Activated naive CD4-positive, alpha-beta T cell treated with anti-CD3 and anti-CD28 coated beads for 36 hours (primary cell): ENCODE results near the gene LRRC14B. TPM values are rescaled to one million over a fixed set of nuclear protein-coding genes. Genes with fewer than 3 reads are reported as not detected.

ENCODE experiments used
- CTCF ChIA-PET: fragments of 350-600 bp; sonication (Branson Sonifier 250); formaldehyde crosslinking; loops from one replicate; lab custom pipeline; 2021; ENCODE audit warnings: antibody characterized with exemption; lab: Charles Lee
- DNase-seq: peaks from one replicate; pipeline ENCODE4 v3.0.0-alpha.2; 2020
- H3K27ac Mint-ChIP-seq: one replicate; pipeline ENCODE4 v1.8.0; 2021; ENCODE audit warnings: mild to moderate bottlenecking, mixed read lengths
- H3K27me3 Mint-ChIP-seq: one replicate; pipeline ENCODE4 v1.8.0; 2021; ENCODE audit warnings: low read depth, mixed read lengths
- H3K36me3 Mint-ChIP-seq: one replicate; pipeline ENCODE4 v1.8.0; 2021; ENCODE audit warnings: low read depth, mixed read lengths
- H3K4me1 Mint-ChIP-seq: one replicate; pipeline ENCODE4 v1.8.0; 2021; ENCODE audit warnings: low read depth, mixed read lengths
- H3K4me3 Mint-ChIP-seq: one replicate; pipeline ENCODE4 v1.8.0; 2021; ENCODE audit warnings: mild to moderate bottlenecking, moderate library complexity, mixed read lengths
- H3K9me3 Mint-ChIP-seq: one replicate; pipeline ENCODE4 v1.8.0; 2021; ENCODE audit warnings: mixed read lengths
- intact Hi-C: fragments of 100-400 bp; cut with micrococcal nuclease; formaldehyde crosslinking; loops from one replicate; pipeline ENCODE4 v1.15.1; 2023
- total RNA-seq, 2 experiments: library from RNA; stranded (reverse); gene quantifications; one replicate each; pipeline ENCODE4 v1.2.3, GENCODE V29; 2021

LRRC14B gene
- not detected for total RNA-seq

DNA sequence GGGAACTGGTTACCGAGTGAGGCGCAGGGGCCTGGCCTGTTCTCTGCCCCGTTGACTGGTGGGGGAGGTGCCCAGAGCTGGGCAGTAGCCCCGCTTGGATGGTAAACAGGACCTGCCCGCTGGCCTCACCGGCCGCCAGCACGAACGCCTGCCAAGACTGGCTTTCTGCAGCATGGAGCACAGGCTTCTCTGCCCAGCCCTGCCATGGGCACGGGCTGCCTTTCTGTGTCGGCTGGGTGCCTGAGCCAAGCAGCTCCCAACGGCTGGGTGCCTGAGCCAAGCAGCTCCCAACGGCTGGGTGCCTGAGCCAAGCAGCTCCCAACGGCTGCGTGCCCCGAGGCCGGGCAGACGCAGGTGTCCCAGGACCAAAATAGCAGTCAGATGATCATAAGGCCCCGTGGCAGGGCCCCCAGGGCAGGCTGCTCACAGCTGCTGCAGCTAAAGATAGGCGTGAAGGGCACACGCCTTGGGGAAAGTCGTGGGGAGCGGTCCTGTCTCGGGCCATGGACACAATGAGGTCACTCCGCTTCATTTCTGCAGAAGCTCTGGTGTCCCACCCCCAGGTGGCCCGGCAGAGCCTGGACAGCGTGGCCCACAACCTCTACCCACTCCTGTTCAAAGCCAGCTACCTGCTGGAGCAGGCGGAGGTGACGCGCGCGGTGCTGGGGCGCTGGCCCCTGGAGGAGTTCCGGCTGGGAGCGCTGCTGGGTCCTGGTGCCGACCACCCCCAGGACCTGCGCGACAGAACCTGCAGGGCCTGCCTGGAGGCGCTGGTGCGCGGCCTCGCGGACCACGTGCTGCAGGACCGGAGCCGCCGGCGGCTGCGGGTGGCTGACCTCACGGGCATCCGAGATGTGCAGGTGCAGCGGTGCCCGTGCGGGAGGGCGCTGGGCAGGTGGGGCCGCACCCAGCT lies at the start of gene LRRC14B:
TSS of gene LRRC14B (plus strand) at position 460 of the 913 bp plus-strand sequence. CDS start at position 504, 44 bp downstream.
- Mint-ChIP-seq H3K36me3 (no peaks in the 10 kb centered on the region), H3K27me3 (peaks cover 4% of the 10 kb centered on the region), H3K27ac (no peak within 1 kb of the TSS), H3K4me1 (peaks cover 11% of the 10 kb centered on the region), H3K9me3 (no peaks in the 10 kb centered on the region), H3K4me3 (no peak within 1 kb of the TSS)
- peak; percentile 26 for DNase-seq
- CTCF ChIA-PET, result interaction anchor here (0.6 to 0.9 kb wide), 2 partner anchors 19 to 58 kb away, joined by 3 to 4 read pairs; no protein-coding TSS in a partner anchor
- intact Hi-C loops, result no loop called here

DNA sequence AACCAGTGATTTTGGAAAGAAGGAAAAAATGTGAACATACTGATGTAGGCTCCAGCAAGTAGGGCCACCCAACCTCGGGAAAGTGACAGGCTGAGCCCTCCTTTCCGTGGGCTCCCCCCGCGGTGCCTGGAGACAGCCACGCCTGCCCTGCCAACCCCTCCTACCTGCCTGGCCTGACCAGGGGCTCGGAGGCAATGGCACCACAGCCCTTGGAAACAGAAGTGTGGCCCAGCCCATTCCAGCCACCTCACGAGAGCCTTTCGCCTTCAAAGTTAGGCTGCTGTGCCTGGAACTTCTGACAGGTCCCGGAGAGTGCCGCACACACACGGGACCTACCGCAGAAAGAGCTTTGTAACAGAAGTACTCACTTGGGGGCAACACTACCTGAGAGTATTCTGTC lies 49.5 kb upstream of the LRRC14B start:
- Mint-ChIP-seq H3K4me1 (no peaks in the 10 kb centered on the region), H3K9me3 (peaks cover 4% of the 10 kb centered on the region), H3K27me3 (peaks cover 14% of the 10 kb centered on the region), H3K27ac (no peak overlapping the region), H3K4me3 (no peak overlapping the region), H3K36me3 (no peaks in the 10 kb centered on the region)
- CTCF ChIA-PET, result no interaction called here
- no peak for DNase-seq
- intact Hi-C loops, result no loop called here

DNA sequence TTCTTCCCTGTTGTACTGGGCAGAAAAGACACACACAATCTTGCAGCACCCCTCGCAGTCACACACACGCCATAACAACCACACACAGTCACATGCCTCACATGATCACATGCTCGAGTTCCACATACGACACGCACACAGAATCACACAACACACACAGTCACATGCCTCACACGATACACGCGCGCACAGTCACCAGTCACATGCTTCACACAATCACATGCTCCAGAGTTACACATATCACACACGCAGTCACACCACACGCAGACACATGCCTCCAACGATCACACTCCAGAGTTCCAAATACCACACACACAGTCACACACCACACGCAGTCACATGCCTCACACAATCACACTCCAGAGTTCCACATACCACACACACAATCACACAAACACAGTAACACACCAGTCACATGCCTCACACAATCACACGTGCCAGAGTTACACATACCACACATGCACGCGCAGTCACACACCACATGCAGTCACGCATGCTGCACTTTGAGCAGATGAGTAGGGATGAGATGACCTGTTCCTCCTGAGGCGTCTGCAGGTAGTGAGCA lies 49.0 kb upstream of the LRRC14B start:
- Mint-ChIP-seq H3K27me3 (peaks cover 14% of the 10 kb centered on the region), H3K36me3 (no peaks in the 10 kb centered on the region), H3K4me3 (no peak overlapping the region), H3K27ac (no peak overlapping the region), H3K9me3 (peaks cover 9% of the 10 kb centered on the region), H3K4me1 (no peaks in the 10 kb centered on the region)
- DNase-seq, result no peak
- intact Hi-C loops, result no loop called here
- CTCF ChIA-PET, result no interaction called here

DNA sequence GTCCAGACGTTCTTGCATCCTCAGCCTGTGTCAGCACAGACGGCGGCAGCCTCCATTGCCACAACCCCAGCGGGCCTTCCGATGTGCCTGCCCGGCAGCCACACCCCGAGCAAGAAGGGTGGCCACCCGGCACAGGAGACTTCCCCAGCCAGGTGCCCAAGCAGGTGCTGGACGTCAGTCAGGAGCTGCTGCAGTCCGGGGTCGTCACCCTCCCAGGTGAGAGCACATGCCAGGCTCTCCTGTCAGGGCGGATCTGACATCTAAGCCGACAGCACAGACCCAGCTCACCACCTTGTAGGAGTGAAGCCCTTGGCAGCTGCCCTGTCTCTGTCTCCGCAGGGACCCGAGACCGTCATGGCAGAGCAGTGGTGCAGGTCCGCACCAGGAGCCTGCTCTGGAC lies 48.3 kb upstream of the LRRC14B start:
- Mint-ChIP-seq H3K4me1 (no peaks in the 10 kb centered on the region), H3K4me3 (no peak overlapping the region), H3K27me3 (peaks cover 14% of the 10 kb centered on the region), H3K9me3 (peaks cover 16% of the 10 kb centered on the region), H3K27ac (no peak overlapping the region), H3K36me3 (peaks cover 4% of the 10 kb centered on the region)
- intact Hi-C loops, result no loop called here
- CTCF ChIA-PET, result interaction anchor here (0.7 kb wide), 1 partner anchor 32 kb away, joined by 3 read pairs; no protein-coding TSS in a partner anchor
- DNase-seq, result no peak

GRCh38 chr5:144941-145340 lies 46.4 kb upstream of the LRRC14B start:
- Mint-ChIP-seq H3K27me3 (peaks cover 14% of the 10 kb centered on the region), H3K9me3 (peaks cover 23% of the 10 kb centered on the region), H3K27ac (no peak overlapping the region)

DNA sequence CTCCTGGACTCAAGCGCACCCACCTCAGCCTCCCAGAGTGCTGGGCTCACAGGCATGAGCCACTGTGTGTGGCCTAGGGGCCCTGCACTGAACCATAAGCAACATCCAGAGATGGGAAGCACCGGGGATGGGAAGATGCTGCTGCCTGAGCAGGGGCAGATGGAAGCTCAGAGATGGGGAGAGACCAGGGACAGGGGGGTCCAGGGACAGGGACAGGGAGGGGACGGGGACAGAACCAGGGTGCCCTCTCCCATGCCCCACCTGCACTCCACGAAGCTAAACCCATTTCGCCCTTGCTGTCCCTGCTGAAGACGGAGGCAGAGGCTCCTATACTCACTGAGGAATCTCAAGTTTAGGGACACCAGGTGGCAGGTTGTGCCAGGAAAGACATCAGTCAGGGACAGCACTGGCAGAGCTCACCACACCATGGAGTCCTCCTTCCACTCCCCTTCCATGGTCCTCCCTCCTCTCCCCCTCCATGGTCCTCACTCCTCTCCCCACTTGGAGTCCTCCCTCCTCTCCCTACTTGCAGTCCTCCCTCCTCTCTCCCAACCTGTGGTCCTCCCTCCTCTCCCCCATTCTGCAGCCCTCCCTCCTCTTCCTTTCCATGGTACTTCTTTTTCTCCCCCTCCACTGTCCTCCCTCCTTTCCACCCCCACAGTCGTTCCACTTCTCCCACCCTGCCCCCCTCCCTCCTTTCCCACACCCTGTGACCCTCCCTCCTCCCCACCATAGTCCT lies 45.5 kb upstream of the LRRC14B start:
- no peak for DNase-seq
- peaks cover 23% of the 10 kb centered on the region for H3K9me3 Mint-ChIP-seq
- H3K36me3 Mint-ChIP-seq, result peaks cover 5% of the 10 kb centered on the region
- CTCF ChIA-PET, result no interaction called here
- intact Hi-C loops, result no loop called here
- no peak overlapping the region for H3K27ac Mint-ChIP-seq
- H3K4me3 Mint-ChIP-seq, result no peak overlapping the region
- H3K27me3 Mint-ChIP-seq, result peaks cover 14% of the 10 kb centered on the region
- H3K4me1 Mint-ChIP-seq, result no peaks in the 10 kb centered on the region

More at GRCh38 chr5:144941-145340, 46.4 kb upstream of the LRRC14B start:
- DNase-seq, result no peak
- Mint-ChIP-seq H3K4me3 (no peak overlapping the region), H3K36me3 (peaks cover 5% of the 10 kb centered on the region), H3K4me1 (no peaks in the 10 kb centered on the region)
- CTCF ChIA-PET, result no interaction called here
- intact Hi-C loops, result no loop called here

DNA sequence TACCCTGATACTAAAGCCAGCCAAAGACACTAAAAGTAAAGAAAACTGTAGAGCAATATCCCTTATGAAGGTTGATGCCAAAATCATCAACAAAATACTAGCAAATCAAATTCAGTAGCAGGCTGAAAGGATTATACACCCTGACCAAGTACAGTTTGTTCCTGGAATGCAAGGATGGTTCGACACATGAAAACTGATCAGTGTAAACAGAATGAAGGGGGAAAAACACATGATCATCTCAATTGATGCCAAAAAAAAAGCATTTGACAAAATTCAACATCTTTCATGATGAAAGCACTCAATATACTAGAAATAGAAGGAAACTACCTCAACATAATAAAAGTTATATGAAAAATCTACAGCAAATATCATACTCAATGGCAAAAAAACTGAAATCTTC lies 43.5 kb upstream of the LRRC14B start:
- intact Hi-C loops, result no loop called here
- peaks cover 23% of the 10 kb centered on the region for H3K9me3 Mint-ChIP-seq
- CTCF ChIA-PET, result no interaction called here
- H3K4me1 Mint-ChIP-seq, result no peaks in the 10 kb centered on the region
- no peak overlapping the region for H3K27ac Mint-ChIP-seq
- no peak overlapping the region for H3K4me3 Mint-ChIP-seq
- no peak for DNase-seq
- H3K36me3 Mint-ChIP-seq, result peaks cover 5% of the 10 kb centered on the region
- peaks cover 9% of the 10 kb centered on the region for H3K27me3 Mint-ChIP-seq

DNA sequence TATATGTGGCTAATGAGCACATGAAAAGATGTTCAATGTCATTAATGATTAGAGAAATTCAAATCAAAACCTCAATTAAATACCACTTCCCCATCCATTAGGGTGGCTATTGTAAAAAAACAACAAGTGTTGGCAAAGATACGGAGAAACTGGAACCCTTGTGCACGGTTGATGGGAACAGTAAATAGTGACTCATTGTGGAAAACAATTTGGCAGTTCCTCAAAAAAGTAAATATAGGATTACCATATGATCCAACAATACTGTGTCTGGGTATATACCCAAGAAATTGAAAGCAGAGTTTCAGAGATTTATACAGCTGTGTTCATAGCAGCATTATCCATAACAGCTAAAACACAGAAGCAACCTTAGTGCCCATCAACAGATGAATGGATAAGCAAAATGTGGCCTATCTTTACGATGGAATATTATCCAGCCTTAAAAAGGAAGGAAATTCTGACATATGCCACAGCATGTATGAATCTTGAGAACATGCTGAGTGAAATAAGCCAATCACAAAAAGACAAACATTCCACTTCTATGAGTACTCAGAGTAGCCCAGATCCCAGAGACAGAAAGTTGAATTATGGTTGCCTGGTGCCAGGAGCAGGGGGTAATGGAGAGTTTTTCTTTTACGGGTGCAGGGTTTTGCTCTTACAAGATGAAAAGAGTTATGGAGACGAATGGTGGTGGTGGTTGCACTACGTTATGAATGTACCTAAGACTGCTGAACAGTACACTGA lies 41.4 kb upstream of the LRRC14B start:
- DNase-seq, result no peak
- peaks cover 2% of the 10 kb centered on the region for H3K27me3 Mint-ChIP-seq
- no peaks in the 10 kb centered on the region for H3K4me1 Mint-ChIP-seq
- CTCF ChIA-PET, result no interaction called here
- peaks cover 5% of the 10 kb centered on the region for H3K36me3 Mint-ChIP-seq
- no peak overlapping the region for H3K4me3 Mint-ChIP-seq
- peaks cover 23% of the 10 kb centered on the region for H3K9me3 Mint-ChIP-seq
- intact Hi-C loops, result no loop called here
- no peak overlapping the region for H3K27ac Mint-ChIP-seq

DNA sequence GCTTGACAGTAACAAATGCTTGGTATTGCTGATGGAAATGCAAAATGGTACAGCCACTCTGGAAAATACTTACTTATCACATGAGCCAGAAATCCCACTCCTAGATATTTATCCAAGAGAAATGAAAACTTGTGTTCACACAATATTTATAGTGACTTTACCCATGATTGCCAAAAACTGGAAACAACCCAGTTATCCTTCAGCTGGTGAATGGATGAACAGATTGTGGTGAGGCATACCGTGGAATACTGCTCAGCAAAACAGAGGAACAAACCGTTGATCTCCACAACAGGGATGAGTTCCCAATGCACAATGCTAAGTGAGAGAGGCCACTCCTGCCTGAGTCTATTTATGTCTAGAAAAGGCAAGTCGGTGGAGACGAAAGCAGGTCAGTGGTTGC lies 40.5 kb upstream of the LRRC14B start:
- Mint-ChIP-seq H3K4me1 (no peaks in the 10 kb centered on the region), H3K27ac (no peak overlapping the region), H3K4me3 (no peak overlapping the region), H3K27me3 (no peaks in the 10 kb centered on the region), H3K36me3 (peaks cover 5% of the 10 kb centered on the region), H3K9me3 (peaks cover 23% of the 10 kb centered on the region)
- intact Hi-C loops, result no loop called here
- CTCF ChIA-PET, result no interaction called here
- DNase-seq, result no peak

- intact Hi-C loops, result no loop called here
These were observed 39.2 kb upstream of the LRRC14B start for GRCh38 chr5:152077-152476.

DNA sequence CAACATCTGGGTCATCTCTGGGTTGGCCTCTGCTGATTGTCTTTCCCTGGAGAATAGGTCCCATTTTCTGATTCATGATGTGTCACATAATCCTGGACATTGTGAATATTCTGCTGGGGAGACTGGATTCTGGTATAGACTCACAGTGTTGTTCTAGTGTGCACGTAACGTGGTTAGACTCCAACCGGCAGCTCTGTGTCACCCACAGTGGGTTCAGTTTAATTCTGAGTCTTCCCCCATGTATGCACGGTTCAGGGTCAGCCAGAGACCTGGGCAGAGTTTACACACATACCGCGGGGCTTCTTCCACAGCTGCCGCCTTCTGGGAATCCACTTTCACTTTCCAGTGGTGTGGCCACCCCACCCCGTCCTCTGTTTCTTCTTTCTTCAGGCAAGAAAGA lies 38.0 kb upstream of the LRRC14B start:
- intact Hi-C loops, result no loop called here

More at GRCh38 chr5:152077-152476, 39.2 kb upstream of the LRRC14B start:
- Mint-ChIP-seq H3K4me3 (no peak overlapping the region), H3K4me1 (no peaks in the 10 kb centered on the region), H3K36me3 (peaks cover 5% of the 10 kb centered on the region), H3K9me3 (peaks cover 16% of the 10 kb centered on the region), H3K27me3 (peaks cover under 1% of the 10 kb centered on the region), H3K27ac (no peak overlapping the region)
- DNase-seq, result no peak
- CTCF ChIA-PET, result interaction anchor here (0.6 kb wide), 1 partner anchor 245 kb away, joined by 4 read pairs; no protein-coding TSS in a partner anchor

GRCh38 chr5:154236-154635 lies 37.1 kb upstream of the LRRC14B start:
- no peak for DNase-seq
- Mint-ChIP-seq H3K36me3 (no peaks in the 10 kb centered on the region), H3K4me3 (no peak overlapping the region), H3K9me3 (peaks cover 4% of the 10 kb centered on the region), H3K27me3 (peaks cover 4% of the 10 kb centered on the region), H3K4me1 (no peaks in the 10 kb centered on the region), H3K27ac (no peak overlapping the region)
- intact Hi-C loops, result no loop called here
- CTCF ChIA-PET, result no interaction called here

More for the DNA sequence above, 38.0 kb upstream of the LRRC14B start:
- Mint-ChIP-seq H3K27me3 (peaks cover 3% of the 10 kb centered on the region), H3K9me3 (peaks cover 6% of the 10 kb centered on the region), H3K27ac (no peak overlapping the region), H3K36me3 (no peaks in the 10 kb centered on the region), H3K4me1 (no peaks in the 10 kb centered on the region), H3K4me3 (no peak overlapping the region)
- no peak for DNase-seq
- CTCF ChIA-PET, result no interaction called here
